HG03442 (cell line): ENCODE data around the gene SLC16A1.
"Not testable (repeated sequence)": the region's sequence is repeated elsewhere in the genome, so short reads cannot be mapped to it uniquely, and the experiment has no call there.

Experiments
- ATAC-seq: cut with Tn5 transposase; IDR thresholded peaks from one replicate; pipeline ENCODE4 v1.9.1; 2021; ENCODE audit warnings: mild to moderate bottlenecking, moderate library complexity; ENCODE audit not compliant: unreplicated experiment

Gene SLC16A1

DNA sequence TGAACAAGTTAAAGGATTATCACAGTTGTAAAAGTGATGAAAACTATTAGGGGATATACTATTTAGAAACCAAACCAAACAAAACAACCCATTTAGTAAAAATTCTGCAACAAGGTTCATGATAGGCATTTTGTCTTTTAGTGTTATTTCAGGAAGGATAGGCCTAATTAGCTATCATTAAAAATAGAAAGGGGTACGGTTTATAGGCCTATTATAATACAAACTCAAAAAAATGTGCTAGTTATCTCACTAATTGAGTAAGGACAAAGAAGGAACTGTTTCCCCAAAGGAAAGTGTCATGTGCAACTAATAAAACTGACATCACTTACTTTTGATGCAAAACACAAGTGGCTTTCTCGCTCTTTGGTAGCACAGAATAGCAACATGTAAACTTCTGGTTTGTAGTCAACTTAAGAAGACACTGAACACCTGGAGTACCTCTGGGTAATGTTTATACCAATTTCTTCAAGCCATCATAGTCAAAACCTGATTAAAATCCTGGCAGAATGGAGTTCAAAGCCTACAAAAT, 28.5 kb downstream of the SLC16A1 start:
- no peak for ATAC-seq

DNA sequence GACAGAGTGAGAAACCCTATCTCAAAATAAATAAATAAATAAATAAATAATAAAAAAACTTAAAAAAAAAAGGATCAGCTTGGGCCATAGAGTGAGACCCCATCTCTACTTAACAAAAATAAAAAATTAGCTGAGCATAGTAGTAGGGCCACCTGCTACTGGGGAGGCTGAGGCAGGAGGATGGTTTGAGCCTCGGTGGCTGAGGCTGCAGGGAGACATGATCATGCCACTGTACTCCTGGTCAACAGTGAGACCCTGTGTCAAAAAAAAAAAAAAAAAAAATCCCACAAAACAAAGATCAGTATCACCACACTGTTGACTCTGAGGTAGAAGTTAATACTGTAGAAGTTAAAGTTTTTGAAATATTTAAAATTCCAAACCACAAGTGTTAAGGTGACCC, 29.1 kb downstream of the SLC16A1 start:
- ATAC-seq: no peak

GRCh38 chr1:112925015-112925414, 31.0 kb downstream of the SLC16A1 start:
- no peak for ATAC-seq

DNA sequence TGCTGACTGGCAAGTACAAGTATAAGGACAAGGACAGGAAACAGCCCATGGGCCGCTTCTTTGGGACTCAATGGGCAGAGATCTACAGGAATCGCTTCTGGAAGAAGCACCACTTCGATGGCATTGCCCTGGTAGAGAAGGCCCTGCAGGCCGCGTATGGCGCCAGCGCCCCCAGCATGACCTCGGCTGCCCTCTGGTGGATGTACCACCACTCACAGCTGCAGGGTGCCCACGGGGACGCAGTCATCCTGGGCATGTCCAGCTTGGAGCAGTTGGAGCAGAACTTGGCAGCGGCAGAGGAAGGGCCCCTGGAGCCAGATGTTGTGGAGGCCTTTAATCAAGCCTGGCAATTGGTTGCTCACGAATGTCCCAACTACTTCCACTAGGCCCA, 32.0 kb downstream of the SLC16A1 start:
- ATAC-seq: no peak

- ATAC-seq: no peak
Observed at GRCh38 chr1:112923234-112923958, 32.6 kb downstream of the SLC16A1 start.

DNA sequence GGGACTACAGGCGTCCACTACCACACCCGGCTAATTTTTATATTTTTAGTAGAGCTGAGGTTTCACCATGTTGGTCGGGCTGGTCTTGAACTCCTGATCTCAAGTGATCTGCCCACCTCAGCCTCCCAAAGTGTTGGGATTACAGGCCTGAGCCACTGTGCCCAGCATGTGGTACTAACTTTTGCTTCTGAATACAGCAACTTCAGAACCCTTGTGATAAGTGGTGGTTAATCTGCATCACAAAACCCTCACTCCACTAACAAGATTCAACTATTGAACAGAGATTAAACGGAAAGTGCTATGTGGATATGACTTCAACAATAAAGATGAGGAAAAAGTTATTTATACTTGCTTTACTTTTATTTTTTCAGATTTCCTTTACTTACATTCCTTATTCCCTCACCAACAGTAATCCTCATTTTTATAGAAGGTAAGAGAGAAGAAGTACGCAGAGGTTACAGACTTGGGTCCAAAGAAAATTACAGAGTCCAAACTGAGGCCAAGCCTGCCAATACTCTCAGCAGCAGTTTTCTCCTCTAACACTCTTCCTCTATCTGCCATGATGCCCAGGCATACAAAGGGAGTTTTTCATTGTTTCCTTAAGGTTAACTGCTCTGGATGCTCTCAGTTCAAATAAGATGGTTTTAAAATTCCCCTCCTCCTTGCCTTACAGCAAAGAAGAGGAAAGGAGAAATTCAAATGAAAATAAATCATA, 44.3 kb downstream of the SLC16A1 start:
- no peak for ATAC-seq

GRCh38 chr1:112909847-112910246, 46.1 kb downstream of the SLC16A1 start:
- ATAC-seq: no peak

DNA sequence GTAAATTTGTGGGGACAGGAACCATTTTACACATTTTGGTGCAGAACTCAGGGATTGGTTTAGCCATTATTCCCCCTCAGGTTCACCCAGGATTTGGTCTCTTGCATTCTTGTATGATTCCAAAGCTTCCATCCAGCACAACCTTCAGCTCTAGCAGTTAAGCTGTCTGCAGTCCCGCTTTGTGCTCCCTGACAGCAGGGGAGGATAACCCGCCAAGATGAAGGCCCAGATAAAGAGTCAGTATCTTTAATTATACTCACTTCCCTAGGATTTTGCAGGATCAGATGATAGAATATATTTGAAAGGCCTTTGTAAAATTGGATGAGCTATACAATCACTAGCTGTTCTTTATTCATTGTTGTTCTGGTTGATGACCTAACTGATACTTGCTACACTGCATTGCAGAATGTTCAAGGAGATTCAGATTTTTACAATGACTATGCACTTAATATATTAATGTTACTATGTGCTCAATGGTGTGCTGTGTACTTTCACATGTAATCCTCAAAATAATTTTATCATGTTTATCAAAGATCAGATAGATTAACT, 49.8 kb downstream of the SLC16A1 start:
- ATAC-seq: no peak

DNA sequence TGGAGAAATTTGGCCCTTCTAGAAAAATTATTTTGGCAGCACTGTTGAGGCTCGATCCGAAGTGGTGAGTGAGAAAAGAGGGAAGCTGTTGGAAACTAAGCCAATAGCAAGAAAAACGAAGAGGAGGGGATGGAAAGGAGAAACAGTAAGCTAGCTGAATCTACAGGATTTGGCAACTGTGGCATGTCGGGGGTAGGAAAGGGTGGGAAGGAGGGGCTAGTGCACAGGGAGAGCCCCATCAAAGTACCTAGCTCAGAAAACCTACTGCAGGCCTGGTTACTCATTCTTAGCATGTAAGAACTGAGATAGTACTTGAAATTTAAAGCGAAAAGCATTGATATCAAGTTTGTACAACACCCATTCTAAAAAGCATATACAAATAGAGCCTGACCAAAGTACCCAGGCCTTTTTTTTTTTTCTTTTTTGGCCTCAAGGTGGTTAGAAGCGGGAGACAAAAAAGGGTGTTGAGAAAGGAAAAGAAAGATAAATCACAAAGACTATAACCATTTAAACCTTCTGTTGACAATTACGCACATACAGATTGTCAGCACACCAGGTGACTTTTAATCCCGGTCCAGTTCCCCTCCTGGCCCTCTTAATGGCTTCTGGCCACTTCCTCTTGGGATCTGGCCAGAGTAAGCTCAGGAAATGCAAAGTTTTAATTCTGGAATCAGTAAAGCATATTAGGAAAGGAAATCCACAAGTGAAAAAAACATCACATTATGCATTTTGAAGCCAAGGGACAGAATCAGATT, 50.4 kb downstream of the SLC16A1 start:
- no peak for ATAC-seq

DNA sequence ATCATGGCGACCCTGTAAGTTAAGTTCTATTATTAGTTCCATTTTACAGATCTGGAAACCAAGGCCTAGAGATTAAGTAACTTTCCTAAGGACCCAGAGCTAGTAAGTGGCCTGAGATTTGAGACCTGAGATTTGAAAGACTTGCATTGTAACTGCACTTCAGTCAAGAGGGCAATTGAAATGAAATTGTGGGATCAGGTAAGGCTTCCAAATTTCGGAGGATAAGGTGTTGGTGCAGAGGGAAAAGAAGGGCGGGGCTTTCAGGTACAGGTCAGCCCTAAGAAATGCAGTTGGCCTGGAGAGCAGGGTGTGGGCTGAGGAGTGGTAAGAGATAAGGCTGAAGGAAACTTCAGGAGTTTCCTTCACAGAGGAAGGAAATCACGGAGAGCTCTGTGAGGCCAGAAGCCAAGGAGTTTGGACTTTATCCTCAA, 51.1 kb downstream of the SLC16A1 start:
- ATAC-seq: no peak

GRCh38 chr1:112904071-112904830, 51.7 kb downstream of the SLC16A1 start:
- no peak for ATAC-seq

GRCh38 chr1:112902221-112902620, 53.8 kb downstream of the SLC16A1 start:
- no peak for ATAC-seq

- no peak for ATAC-seq
Observed at GRCh38 chr1:112901387-112901786, 54.6 kb downstream of the SLC16A1 start.

DNA sequence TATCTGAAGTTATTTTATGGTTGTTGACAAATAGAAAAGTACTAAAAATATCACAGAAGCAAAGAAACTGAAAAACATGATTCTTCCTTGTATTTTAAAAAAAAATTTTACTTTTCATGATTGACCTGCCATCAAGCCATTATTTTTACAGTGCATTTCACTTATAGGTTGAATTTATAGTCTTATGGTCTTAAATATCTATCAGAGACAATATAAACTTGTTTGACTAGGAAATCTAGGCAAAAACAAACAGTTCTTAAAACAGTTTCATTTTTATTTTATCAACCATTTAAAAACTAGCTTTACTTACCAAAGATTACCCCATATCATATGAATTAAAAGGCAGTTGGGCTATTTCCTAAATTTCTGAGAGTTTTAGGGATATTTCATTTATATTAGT, 59.2 kb downstream of the SLC16A1 start:
- no peak for ATAC-seq

GRCh38 chr1:112894561-112895011, 61.4 kb downstream of the SLC16A1 start:
- ATAC-seq: no peak

DNA sequence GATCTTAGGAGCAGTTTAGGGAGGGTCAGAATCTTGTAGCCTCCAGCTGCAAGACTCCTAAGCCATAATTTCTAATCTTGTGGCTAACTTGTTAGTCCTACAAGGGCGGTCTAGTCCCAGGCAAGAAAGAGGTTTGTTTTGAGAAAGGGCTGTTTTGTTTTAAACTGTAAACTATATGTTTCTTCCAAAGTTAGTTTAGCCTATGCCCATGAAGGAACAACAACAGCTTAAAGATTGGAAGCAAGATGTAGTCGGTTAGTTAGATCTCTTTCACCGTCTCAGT, 62.0 kb downstream of the SLC16A1 start:
- no peak for ATAC-seq

- no peak for ATAC-seq
Observed at GRCh38 chr1:112893288-112894009, 62.5 kb downstream of the SLC16A1 start.

- not testable (repeated sequence) for ATAC-seq
Observed at GRCh38 chr1:112889906-112890305, 66.1 kb downstream of the SLC16A1 start.

GRCh38 chr1:112889052-112889768, 66.8 kb downstream of the SLC16A1 start:
- ATAC-seq: no peak
